SK-N-SH (cell line): Measurements from ENCODE around the gene SEMA4G.

Source experiments
- CTCF ChIP-seq: fragments of 200-600 bp; sonication (generic); IDR thresholded peaks from 2 replicates; pipeline ENCODE4 v1.6.1; 2017; ENCODE audit warnings: antibody characterized with exemption, mild to moderate bottlenecking, moderate library complexity
- MAX ChIP-seq: IDR thresholded peaks from 2 replicates; pipeline ENCODE4 v1.4.0; 2012; ENCODE audit warnings: low read depth
- POLR2AphosphoS5 ChIP-seq: IDR thresholded peaks from 2 replicates; pipeline ENCODE4 v1.6.1; 2012; ENCODE audit warnings: low read depth, low read length
- SMC3 ChIP-seq: IDR thresholded peaks from 2 replicates; pipeline ENCODE4 v1.6.1; 2012; ENCODE audit warnings: low read depth, low read length, improper control_type of control experiment
- TAF1 ChIP-seq: IDR thresholded peaks from 2 replicates; pipeline ENCODE4 v1.6.1; 2012; ENCODE audit warnings: low read depth, mild to moderate bottlenecking, low read length, moderate library complexity, borderline replicate concordance
- USF2 ChIP-seq: fragments of 150-350 bp; IDR thresholded peaks from 2 replicates; pipeline ENCODE4 v1.6.1; 2017; ENCODE audit warnings: antibody characterized with exemption, low read length, low read depth, borderline replicate concordance

GRCh38 chr10:100967332-100967731 lies 2.0 kb upstream of the SEMA4G start:
- no peak for TF ChIP-seq CTCF
- TF ChIP-seq USF2 = no peak
- no peak for TF ChIP-seq SMC3
- no peak for TF ChIP-seq TAF1
- no peak for TF ChIP-seq MAX
- no peak for TF ChIP-seq POLR2AphosphoS5
